Epithelial cell of prostate (primary cell): ENCODE results near the gene CDK6.

Experiments used
- DNase-seq: peaks from one replicate; pipeline ENCODE4 v3.0.0-alpha.2; 2011; ENCODE audit warnings: low read depth, low spot score
- H3K27ac ChIP-seq: fragments of 450-650 bp; 2 replicates; pipeline ENCODE4 v1.5.1; 2017; ENCODE audit warnings: mild to moderate bottlenecking

CDK6 gene

GRCh38 chr7:92798517-92799249 lies 37.7 kb downstream of the CDK6 start:
- DNase-seq: no peak
- H3K27ac ChIP-seq: no peak overlapping the region

GRCh38 chr7:92797693-92798092 lies 38.7 kb downstream of the CDK6 start:
- no peak overlapping the region for H3K27ac ChIP-seq
- no peak for DNase-seq

- H3K27ac ChIP-seq: no peak overlapping the region
- no peak for DNase-seq
Observed at GRCh38 chr7:92797284-92797683, 39.1 kb downstream of the CDK6 start.

- no peak overlapping the region for H3K27ac ChIP-seq
- no peak for DNase-seq
Observed at GRCh38 chr7:92794831-92795230, 41.5 kb downstream of the CDK6 start.

- DNase-seq: no peak
- no peak overlapping the region for H3K27ac ChIP-seq
Observed at GRCh38 chr7:92794391-92794790, 42.0 kb downstream of the CDK6 start.

- no peak overlapping the region for H3K27ac ChIP-seq
- DNase-seq: no peak
Observed at GRCh38 chr7:92793656-92794205, 42.6 kb downstream of the CDK6 start.

- DNase-seq: no peak
Observed at GRCh38 chr7:92790992-92791391, 45.4 kb downstream of the CDK6 start.

GRCh38 chr7:92788559-92789183 lies 47.7 kb downstream of the CDK6 start:
- no peak for DNase-seq
- no peak overlapping the region for H3K27ac ChIP-seq

More at GRCh38 chr7:92790992-92791391, 45.4 kb downstream of the CDK6 start:
- no peak overlapping the region for H3K27ac ChIP-seq

- peak overlapping the region; percentile 17 for H3K27ac ChIP-seq
- DNase-seq: no peak
Observed at GRCh38 chr7:92785923-92786322, 50.5 kb downstream of the CDK6 start.

- DNase-seq: no peak
- no peak overlapping the region for H3K27ac ChIP-seq
Observed at GRCh38 chr7:92784935-92785334, 51.4 kb downstream of the CDK6 start.

GRCh38 chr7:92783260-92784201 lies 52.8 kb downstream of the CDK6 start:
- H3K27ac ChIP-seq: no peak overlapping the region
- no peak for DNase-seq

GRCh38 chr7:92782855-92783254 lies 53.5 kb downstream of the CDK6 start:
- H3K27ac ChIP-seq: no peak overlapping the region
- no peak for DNase-seq

- H3K27ac ChIP-seq: no peak overlapping the region
- no peak for DNase-seq
Observed at GRCh38 chr7:92782236-92782635, 54.1 kb downstream of the CDK6 start.

GRCh38 chr7:92781117-92781720 lies 55.2 kb downstream of the CDK6 start:
- H3K27ac ChIP-seq: no peak overlapping the region
- DNase-seq: no peak

GRCh38 chr7:92778972-92779371 lies 57.4 kb downstream of the CDK6 start:
- H3K27ac ChIP-seq: no peak overlapping the region
- DNase-seq: no peak

- DNase-seq: no peak
- no peak overlapping the region for H3K27ac ChIP-seq
Observed at GRCh38 chr7:92777993-92778392, 58.4 kb downstream of the CDK6 start.

GRCh38 chr7:92773808-92774207 lies 62.6 kb downstream of the CDK6 start:
- DNase-seq: no peak
- no peak overlapping the region for H3K27ac ChIP-seq

- peak overlapping the region; percentile 93 for H3K27ac ChIP-seq
- no peak for DNase-seq
Observed at GRCh38 chr7:92769844-92770243, 66.5 kb downstream of the CDK6 start.

- H3K27ac ChIP-seq: peak overlapping the region; percentile 93
- DNase-seq: no peak
Observed at GRCh38 chr7:92769394-92769699, 67.0 kb downstream of the CDK6 start.
